Type B pancreatic cell (in vitro differentiated cells): Measurements from ENCODE around the gene ARCN1. TPM values are rescaled to one million over a fixed set of nuclear protein-coding genes. Genes with fewer than 3 reads are reported as not detected.

Source experiments
- DNase-seq: peaks from one replicate; pipeline ENCODE4 v3.0.0; 2021; ENCODE audit warnings: mixed read lengths; ENCODE audit not compliant: unreplicated experiment; ENCODE audit errors: extremely low spot score
- H3K27ac Mint-ChIP-seq: 2 replicates; pipeline ENCODE4 v1.8.0; 2021; ENCODE audit warnings: mild to moderate bottlenecking, mixed read lengths
- H3K27me3 Mint-ChIP-seq: 2 replicates; pipeline ENCODE4 v1.8.0; 2021; ENCODE audit warnings: mixed read lengths
- H3K36me3 Mint-ChIP-seq: 2 replicates; pipeline ENCODE4 v1.8.0; 2021; ENCODE audit warnings: mixed read lengths
- H3K4me1 Mint-ChIP-seq: one replicate; pipeline ENCODE4 v1.8.0; 2021; ENCODE audit warnings: mixed read lengths; ENCODE audit not compliant: unreplicated experiment
- H3K4me3 Mint-ChIP-seq: 2 replicates; pipeline ENCODE4 v1.8.0; 2021; ENCODE audit warnings: mild to moderate bottlenecking, mixed read lengths
- H3K9me3 Mint-ChIP-seq: 2 replicates; pipeline ENCODE4 v1.8.0; 2021; ENCODE audit warnings: mixed read lengths
- long read RNA-seq: library from polyadenylated mRNA; unstranded; transcript quantifications from one replicate; pipeline ENCODE4 v2.0.0, GENCODE V29; 2020
- total RNA-seq: library from RNA; stranded (reverse); gene quantifications from 2 replicates; pipeline ENCODE4 v1.2.1, GENCODE V29; 2021; ENCODE audit warnings: low replicate concordance
- TF ChIP-seq, protein P1 (sequence below): fragments of 200-600 bp; sonication (generic); conservative IDR thresholded peaks from 2 replicates; pipeline ENCODE4 v1.5.0; 2021; ENCODE audit warnings: antibody characterized with exemption, mild to moderate bottlenecking

ARCN1 gene
- total RNA-seq: 139 and 175 TPM in 2 replicates
- long read RNA-seq, transcript ARCN1-201 (10 exons, 3,845 nt): major isoform, 14 of 56 reads
- long read RNA-seq, partial matches to known transcripts: 40 of 56 reads
- long read RNA-seq, other reads (novel, unspliced or antisense): 2 of 56 reads

DNA sequence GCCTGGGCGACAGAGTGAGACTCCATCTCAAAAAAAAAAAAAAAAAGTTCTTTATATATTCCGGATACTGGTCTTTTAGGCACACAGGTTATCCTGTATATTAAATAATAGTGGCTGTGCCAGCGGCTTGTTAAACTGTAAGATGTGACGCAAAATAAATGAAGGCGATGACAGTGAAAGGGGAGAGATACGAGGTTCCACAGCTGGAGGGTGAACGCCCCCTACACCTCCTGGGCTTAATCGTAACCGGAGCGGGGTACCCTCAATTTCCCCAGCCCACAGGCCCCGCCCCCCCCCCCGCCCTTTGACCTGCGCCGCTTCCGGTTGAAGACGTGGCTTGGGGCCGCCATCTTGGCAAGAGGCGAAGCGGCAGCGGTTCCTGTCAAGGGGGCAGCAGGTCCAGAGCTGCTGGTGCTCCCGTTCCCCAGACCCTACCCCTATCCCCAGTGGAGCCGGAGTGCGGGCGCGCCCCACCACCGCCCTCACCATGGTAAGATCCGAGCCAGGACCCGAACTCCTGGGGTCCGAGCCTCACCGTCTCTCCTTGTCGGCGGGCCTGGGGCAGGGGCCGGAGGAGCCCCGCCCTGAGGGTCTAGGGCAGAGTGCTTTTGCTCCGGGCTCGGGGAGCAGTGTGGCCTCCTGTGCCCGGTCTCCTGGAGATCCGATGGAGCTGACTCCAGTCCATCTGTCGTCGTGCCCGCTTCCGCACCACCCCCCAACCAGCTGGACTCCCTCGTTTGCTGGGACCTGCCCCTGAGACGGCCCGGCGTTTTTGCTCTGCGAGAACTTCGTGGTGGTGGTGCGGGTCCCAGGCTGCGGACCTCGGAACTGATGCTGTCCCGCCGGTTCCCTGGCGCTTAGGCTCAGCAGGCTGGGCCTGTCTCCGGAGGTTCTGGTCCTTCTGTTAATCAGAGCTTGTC lies at the start of gene ARCN1:
Gene ARCN1 (plus strand): TSS at position 349 of the 920 bp plus-strand sequence. CDS start 139 bp downstream, at position 488.
- no peaks in the 10 kb centered on the region for H3K9me3 Mint-ChIP-seq
- DNase-seq: peak; percentile 82
- peaks cover 4% of the 10 kb centered on the region for H3K36me3 Mint-ChIP-seq
- TF ChIP-seq, protein P1, sequence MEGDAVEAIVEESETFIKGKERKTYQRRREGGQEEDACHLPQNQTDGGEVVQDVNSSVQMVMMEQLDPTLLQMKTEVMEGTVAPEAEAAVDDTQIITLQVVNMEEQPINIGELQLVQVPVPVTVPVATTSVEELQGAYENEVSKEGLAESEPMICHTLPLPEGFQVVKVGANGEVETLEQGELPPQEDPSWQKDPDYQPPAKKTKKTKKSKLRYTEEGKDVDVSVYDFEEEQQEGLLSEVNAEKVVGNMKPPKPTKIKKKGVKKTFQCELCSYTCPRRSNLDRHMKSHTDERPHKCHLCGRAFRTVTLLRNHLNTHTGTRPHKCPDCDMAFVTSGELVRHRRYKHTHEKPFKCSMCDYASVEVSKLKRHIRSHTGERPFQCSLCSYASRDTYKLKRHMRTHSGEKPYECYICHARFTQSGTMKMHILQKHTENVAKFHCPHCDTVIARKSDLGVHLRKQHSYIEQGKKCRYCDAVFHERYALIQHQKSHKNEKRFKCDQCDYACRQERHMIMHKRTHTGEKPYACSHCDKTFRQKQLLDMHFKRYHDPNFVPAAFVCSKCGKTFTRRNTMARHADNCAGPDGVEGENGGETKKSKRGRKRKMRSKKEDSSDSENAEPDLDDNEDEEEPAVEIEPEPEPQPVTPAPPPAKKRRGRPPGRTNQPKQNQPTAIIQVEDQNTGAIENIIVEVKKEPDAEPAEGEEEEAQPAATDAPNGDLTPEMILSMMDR: no peak
- H3K27ac Mint-ChIP-seq: peak within 1 kb of the TSS; percentile 98
- H3K27me3 Mint-ChIP-seq: no peaks in the 10 kb centered on the region
- H3K4me3 Mint-ChIP-seq: peak within 1 kb of the TSS; percentile 98
- H3K4me1 Mint-ChIP-seq: peaks cover 35% of the 10 kb centered on the region

DNA sequence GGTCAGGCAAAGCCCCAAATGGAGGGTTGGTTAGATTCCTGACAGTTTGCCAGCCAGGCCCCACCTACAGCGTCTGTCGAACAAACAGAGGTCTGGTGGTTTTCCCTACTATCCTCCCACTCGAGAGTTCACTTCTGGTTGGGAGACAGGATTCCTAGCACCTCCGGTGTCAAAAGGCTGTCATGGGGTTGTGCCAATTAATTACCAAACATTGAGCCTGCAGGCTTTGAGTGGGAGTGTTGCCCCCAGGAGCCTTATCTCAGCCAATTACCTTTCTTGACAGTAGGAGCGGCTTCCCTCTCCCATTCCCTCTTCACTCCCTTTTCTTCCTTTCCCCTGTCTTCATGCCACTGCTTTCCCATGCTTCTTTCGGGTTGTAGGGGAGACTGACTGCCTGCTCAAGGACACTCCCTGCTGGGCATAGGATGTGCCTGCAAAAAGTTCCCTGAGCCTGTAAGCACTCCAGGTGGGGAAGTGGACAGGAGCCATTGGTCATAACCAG lies 49.6 kb upstream of the ARCN1 start:
- peaks cover 24% of the 10 kb centered on the region for H3K36me3 Mint-ChIP-seq
- no peak overlapping the region for H3K4me3 Mint-ChIP-seq
- TF ChIP-seq, protein P1: peak; percentile 56
- peak overlapping the region; percentile 44 for H3K27ac Mint-ChIP-seq
- H3K9me3 Mint-ChIP-seq: no peaks in the 10 kb centered on the region
- DNase-seq: no peak
- H3K27me3 Mint-ChIP-seq: no peaks in the 10 kb centered on the region
- no peaks in the 10 kb centered on the region for H3K4me1 Mint-ChIP-seq

DNA sequence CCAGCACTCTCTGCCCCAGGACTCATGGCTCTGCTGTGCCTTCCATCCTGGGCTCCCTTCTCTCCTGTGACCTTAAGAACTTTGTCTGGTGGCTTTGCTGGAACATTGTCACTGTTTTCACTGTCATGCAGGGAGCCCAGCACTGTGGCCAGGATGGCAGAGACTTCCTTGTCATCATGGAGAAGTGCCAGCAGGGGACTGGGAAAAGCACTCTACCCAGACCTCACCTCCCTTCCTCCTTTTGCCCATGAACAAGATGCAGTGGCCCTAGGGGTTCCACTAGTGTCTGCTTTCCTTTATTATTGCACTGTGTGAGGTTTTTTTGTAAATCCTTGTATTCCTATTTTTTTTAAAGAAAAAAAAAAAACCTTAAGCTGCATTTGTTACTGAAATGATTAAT lies 47.9 kb upstream of the ARCN1 start:
- TF ChIP-seq, protein P1: no peak
- Mint-ChIP-seq H3K4me1 (peaks cover 8% of the 10 kb centered on the region), H3K4me3 (no peak overlapping the region), H3K36me3 (peaks cover 24% of the 10 kb centered on the region), H3K27me3 (no peaks in the 10 kb centered on the region), H3K27ac (no peak overlapping the region), H3K9me3 (no peaks in the 10 kb centered on the region)
- DNase-seq: no peak

DNA sequence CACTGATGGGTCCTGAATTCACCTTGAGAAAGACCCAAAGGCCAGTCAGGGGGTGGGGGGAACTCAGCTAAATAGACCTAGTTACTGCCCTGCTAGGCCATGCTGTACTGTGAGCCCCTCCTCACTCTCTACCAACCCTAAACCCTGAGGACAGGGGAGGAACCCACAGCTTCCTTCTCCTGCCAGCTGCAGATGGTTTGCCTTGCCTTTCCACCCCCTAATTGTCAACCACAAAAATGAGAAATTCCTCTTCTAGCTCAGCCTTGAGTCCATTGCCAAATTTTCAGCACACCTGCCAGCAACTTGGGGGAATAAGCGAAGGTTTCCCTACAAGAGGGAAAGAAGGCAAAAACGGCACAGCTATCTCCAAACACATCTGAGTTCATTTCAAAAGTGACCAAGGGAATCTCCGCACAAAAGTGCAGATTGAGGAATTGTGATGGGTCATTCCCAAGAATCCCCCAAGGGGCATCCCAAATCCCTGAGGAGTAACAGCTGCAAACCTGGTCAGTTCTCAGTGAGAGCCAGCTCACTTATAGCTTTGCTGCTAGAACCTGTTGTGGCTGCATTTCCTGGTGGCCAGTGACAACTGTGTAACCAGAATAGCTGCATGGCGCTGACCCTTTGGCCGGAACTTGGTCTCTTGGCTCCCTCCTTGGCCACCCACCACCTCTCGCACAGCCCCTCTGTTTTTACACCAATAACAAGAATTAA lies 47.3 kb upstream of the ARCN1 start:
- Mint-ChIP-seq H3K36me3 (peaks cover 22% of the 10 kb centered on the region), H3K4me3 (no peak overlapping the region), H3K27me3 (no peaks in the 10 kb centered on the region), H3K9me3 (no peaks in the 10 kb centered on the region), H3K4me1 (peaks cover 13% of the 10 kb centered on the region), H3K27ac (no peak overlapping the region)
- TF ChIP-seq, protein P1: no peak
- DNase-seq: no peak

DNA sequence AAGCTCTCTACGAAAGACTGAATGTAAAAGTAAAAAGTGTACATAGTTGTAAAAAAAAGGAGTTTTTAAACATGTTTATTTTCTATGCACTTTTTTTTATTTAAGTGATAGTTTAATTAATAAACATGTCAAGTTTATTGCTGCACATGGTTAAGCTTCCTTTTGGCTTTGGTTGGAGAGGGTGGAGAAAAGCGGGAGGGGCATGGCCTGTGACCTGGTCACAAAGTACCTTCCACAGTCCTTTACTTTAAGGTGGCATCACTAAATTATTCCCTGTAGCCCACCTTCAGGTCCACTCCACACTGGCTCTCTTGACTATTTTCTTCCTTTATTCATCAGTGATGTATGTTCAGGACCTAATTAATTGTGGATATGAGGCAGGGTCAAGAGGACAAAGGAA lies 45.5 kb upstream of the ARCN1 start:
- no peaks in the 10 kb centered on the region for H3K27me3 Mint-ChIP-seq
- no peak overlapping the region for H3K27ac Mint-ChIP-seq
- H3K9me3 Mint-ChIP-seq: no peaks in the 10 kb centered on the region
- H3K36me3 Mint-ChIP-seq: peaks cover 16% of the 10 kb centered on the region
- TF ChIP-seq, protein P1: no peak
- peaks cover 17% of the 10 kb centered on the region for H3K4me1 Mint-ChIP-seq
- H3K4me3 Mint-ChIP-seq: no peak overlapping the region
- DNase-seq: no peak
